Measurements from ENCODE around the gene GALNT1.

GALNT1 gene

DNA sequence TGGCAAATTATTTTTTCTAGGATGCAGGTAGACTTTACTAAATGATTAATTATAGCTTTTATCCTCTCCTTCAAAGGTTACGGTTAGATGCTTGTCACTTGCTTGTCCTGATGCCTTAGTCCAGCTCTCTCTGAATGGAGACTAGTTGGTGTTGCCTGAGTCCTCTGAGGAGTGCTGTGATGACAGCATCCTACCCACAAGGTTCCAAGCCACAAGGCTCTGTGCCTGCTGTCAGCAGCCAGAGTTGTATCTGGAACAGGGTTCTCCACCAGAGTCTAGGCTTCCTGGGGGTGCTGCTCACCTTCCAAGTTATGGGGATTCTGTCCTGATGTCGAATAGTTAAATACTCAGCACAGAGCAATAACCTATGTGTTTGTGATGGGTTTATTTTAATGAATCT, 125.7 kb downstream of the GALNT1 start:
- no peak for DNase-seq (ENCODE audit: low read depth)
- TF ChIP-seq, protein P1, sequence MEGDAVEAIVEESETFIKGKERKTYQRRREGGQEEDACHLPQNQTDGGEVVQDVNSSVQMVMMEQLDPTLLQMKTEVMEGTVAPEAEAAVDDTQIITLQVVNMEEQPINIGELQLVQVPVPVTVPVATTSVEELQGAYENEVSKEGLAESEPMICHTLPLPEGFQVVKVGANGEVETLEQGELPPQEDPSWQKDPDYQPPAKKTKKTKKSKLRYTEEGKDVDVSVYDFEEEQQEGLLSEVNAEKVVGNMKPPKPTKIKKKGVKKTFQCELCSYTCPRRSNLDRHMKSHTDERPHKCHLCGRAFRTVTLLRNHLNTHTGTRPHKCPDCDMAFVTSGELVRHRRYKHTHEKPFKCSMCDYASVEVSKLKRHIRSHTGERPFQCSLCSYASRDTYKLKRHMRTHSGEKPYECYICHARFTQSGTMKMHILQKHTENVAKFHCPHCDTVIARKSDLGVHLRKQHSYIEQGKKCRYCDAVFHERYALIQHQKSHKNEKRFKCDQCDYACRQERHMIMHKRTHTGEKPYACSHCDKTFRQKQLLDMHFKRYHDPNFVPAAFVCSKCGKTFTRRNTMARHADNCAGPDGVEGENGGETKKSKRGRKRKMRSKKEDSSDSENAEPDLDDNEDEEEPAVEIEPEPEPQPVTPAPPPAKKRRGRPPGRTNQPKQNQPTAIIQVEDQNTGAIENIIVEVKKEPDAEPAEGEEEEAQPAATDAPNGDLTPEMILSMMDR (conservative IDR thresholded peaks at IDR 0.05; ENCODE audit: low read depth, low read length) = no peak
- H3K4me3 ChIP-seq (ENCODE audit: low read length) = no peak overlapping the region

DNA sequence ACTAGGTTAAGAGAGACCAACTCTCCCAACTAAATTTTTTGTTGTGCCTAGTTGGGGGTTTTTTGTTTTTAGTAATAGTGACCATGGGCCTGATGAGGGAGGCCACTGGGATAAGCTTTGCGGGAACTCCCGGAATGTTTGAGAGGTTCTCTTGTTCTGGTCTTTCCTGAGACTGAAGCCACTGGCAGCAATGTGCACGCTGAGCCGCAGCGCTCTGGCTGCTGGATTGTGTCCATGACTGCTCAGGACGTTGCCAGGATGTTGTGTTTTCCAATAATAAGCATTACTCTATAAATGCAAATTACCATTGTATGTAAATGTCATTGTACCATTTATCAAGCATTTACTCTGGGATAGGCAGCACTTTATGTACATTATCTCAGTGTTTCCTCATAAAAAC, 126.1 kb downstream of the GALNT1 start:
- TF ChIP-seq, protein P1 (conservative IDR thresholded peaks at IDR 0.05; ENCODE audit: low read depth, low read length) = no peak
- no peak overlapping the region for H3K4me3 ChIP-seq (ENCODE audit: low read length)
- no peak for DNase-seq (ENCODE audit: low read depth)

DNA sequence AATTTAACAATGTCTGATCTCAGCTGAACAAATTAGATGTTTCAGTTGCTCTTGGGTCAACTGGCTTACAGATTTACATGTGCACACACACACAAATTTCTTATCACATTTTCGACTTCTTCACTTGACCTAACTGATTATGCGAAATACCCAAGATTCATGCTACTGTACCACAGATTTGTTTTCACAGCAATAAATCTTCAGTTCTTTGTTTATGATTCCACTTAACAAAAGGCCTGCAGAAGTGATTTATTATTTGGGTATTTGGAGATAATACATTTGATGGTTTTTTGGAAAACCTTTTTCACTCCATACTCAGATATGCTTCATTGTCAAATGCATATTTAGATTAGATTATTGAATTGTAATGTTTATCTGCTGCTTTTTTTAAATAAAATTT, 129.0 kb downstream of the GALNT1 start:
- TF ChIP-seq, protein P1 (conservative IDR thresholded peaks at IDR 0.05; ENCODE audit: low read depth, low read length) = no peak
- H3K4me3 ChIP-seq (ENCODE audit: low read length) = no peak overlapping the region
- DNase-seq (ENCODE audit: low read depth) = no peak

DNA sequence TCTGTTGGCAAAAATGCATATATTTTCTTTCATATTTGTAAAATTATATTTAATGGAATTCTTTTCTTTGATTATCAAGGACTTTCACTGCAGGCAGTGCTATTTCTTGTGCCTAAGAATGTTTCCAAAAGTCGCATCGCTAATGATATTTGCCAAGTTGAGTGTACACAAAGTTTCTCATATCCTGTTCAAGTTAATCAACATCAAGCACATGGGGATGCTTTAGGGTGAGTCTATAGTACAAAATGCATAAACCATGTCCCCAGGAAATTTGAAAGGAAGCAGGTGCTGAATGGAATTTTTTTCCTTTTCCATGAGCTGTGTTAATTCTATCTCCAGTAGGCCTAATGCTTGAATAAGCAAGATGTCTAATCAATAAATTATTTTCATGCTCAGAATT, 129.7 kb downstream of the GALNT1 start:
- no peak overlapping the region for H3K4me3 ChIP-seq (ENCODE audit: low read length)
- DNase-seq (ENCODE audit: low read depth) = no peak
- TF ChIP-seq, protein P1 (conservative IDR thresholded peaks at IDR 0.05; ENCODE audit: low read depth, low read length) = no peak

DNA sequence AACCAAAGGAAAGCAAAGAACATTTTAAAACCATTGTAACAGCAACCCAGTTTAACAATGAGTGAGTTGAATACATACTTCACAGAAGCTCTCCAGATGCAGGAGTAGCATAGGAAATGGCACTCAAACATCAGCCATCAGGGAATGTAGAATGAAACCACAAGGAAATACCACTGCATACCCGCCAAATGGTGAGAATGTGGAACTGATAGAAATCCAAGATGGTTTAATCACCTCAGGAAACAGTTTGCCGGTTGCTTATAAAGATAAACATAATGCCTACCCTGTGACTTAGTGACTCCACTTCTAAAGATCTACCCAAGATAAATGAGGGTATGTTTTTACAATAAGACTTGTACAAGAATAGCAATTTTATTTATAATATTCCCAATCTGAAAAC, 132.0 kb downstream of the GALNT1 start:
- DNase-seq (ENCODE audit: low read depth) = no peak
- TF ChIP-seq, protein P1 (conservative IDR thresholded peaks at IDR 0.05; ENCODE audit: low read depth, low read length) = no peak
- H3K4me3 ChIP-seq (ENCODE audit: low read length) = no peak overlapping the region

DNA sequence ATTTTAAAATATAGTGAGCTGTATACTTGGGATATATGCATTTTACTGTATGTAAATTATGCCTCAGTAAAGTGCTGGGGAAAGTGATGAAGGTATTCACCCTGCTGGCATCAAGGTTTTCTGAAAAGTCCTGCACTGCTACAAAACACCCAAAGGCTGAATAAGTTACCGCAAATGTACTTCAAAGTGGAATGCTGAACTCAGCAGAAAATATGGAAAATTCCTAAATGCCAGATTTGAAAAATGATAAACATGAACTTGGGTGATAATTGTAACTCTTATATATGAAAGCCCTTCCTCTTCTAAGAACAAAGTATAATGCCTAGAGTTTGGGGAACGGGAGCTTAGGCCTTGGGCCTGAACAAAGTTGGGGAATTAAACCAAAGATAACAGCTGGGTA, 133.0 kb downstream of the GALNT1 start:
- no peak for DNase-seq (ENCODE audit: low read depth)
- H3K4me3 ChIP-seq (ENCODE audit: low read length) = no peak overlapping the region
- TF ChIP-seq, protein P1 (conservative IDR thresholded peaks at IDR 0.05; ENCODE audit: low read depth, low read length) = no peak

DNA sequence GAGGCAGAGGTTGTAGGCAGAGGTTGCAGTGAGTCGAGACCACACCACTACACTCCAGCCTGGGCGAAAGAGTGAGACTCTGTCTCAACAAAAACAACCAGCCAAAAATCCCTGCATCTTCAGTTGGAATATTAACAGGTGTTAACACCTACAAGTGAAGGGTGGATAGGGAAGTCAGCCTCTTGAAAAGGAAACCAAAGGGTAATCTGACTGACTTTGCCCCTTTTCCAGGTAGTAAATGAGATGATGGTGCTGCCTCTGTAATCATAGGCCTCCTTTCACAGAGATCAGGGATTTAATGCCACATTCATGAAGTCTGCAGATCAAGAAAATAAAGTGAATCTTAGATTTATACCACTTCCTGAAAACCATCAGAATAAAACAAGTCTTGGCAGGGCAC, 133.6 kb downstream of the GALNT1 start:
- no peak for DNase-seq (ENCODE audit: low read depth)
- TF ChIP-seq, protein P1 (conservative IDR thresholded peaks at IDR 0.05; ENCODE audit: low read depth, low read length) = no peak
- H3K4me3 ChIP-seq (ENCODE audit: low read length) = no peak overlapping the region
